ENCODE data around the gene FAM20C. TPM values are rescaled to one million over a fixed set of nuclear protein-coding genes. Genes with fewer than 3 reads are reported as not detected.

The FAM20C gene
- total RNA-seq, 1 experiment from 2014 or later, result 62.6 TPM

GRCh38 chr7:259751-260405 lies 67.5 kb downstream of the FAM20C start:
- H3K4me2 ChIP-seq (ENCODE audit: insufficient read depth, insufficient read length, low read length), result no peak overlapping the region
- H3T11ph ChIP-seq (ENCODE audit: low read length), result no peak overlapping the region
- Mint-ChIP-seq H3K36me3 (ENCODE audit: insufficient read depth in 1 of 3, low read depth in 3 of 3) (peaks cover 70 to 84% (median 81%) of the 10 kb centered on the region in 3 experiments), H3K4me1 (no peaks in the 10 kb centered on the region), H3K9me3 (peaks cover 63 to 85% of the 10 kb centered on the region in 2 experiments), H3K4me3 (no peak overlapping the region), H3K27me3 (ENCODE audit: low read depth) (peaks cover 24% of the 10 kb centered on the region), H3K27ac (no peak overlapping the region)
- H2BK15ac ChIP-seq (ENCODE audit: low read depth, low read length), result no peak overlapping the region
- H3K4me1 ChIP-seq (ENCODE audit: insufficient read depth, low read length), result no peaks in the 10 kb centered on the region
- H3K14ac ChIP-seq (ENCODE audit: insufficient read depth, low read length), result no peak overlapping the region
- H2AFZ ChIP-seq (ENCODE audit: low read length), result no peak overlapping the region
- no peak overlapping the region for H3K18ac ChIP-seq (ENCODE audit: insufficient read length, low read depth, low read length)
- no peak for TF ChIP-seq CTCF (conservative IDR thresholded peaks at IDR 0.05)
- no peaks in the 10 kb centered on the region for H3K79me1 ChIP-seq (ENCODE audit: insufficient read depth, low read depth, low read length, poor library complexity, severe bottlenecking)
- H3K9ac ChIP-seq (ENCODE audit: extremely low read depth, insufficient read length, low read length), result no peak overlapping the region
- H3K23ac ChIP-seq (ENCODE audit: insufficient read length, low read depth, low read length), result no peak overlapping the region
- H2AK5ac ChIP-seq (ENCODE audit: insufficient read length, low read length), result no peak overlapping the region
- WGBS (ENCODE audit: extremely low coverage, insufficient read length, low lambda C conversion rate), result no CpG with 5 or more reads among the region's 44 CpGs
- no peak for DNase-seq
- no peak overlapping the region for H2BK12ac ChIP-seq (ENCODE audit: insufficient read length, low read depth, low read length)
- no peak overlapping the region for H3K4ac ChIP-seq (ENCODE audit: low read depth, low read length)
- no peaks in the 10 kb centered on the region for H3K79me2 ChIP-seq (ENCODE audit: insufficient read depth, low read length)
- H3K9me3 ChIP-seq (ENCODE audit: control insufficient read depth, low read depth, low read length), result peaks cover 44% of the 10 kb centered on the region
- H4K5ac ChIP-seq (ENCODE audit: insufficient read length, low read depth, low read length), result no peak overlapping the region
- no peaks in the 10 kb centered on the region for H3K23me2 ChIP-seq (ENCODE audit: insufficient read length, low read depth, low read length, poor library complexity, severe bottlenecking)
- no peak overlapping the region for H4K8ac ChIP-seq (replicated peaks; ENCODE audit: insufficient read length, low read depth, low read length)
- no peaks in the 10 kb centered on the region for H3K27me3 ChIP-seq (ENCODE audit: insufficient read depth, low read length)
- H4K91ac ChIP-seq (ENCODE audit: insufficient read length, low read depth, low read length), result no peak overlapping the region
- no peak overlapping the region for H3K27ac ChIP-seq (ENCODE audit: insufficient read length, low read depth, low read length)
- H3K56ac ChIP-seq (ENCODE audit: insufficient read length, low read depth, low read length), result no peak overlapping the region
- no peak overlapping the region for H2BK120ac ChIP-seq (ENCODE audit: low read depth, low read length, poor library complexity, severe bottlenecking)
- no peak overlapping the region for H2BK5ac ChIP-seq (ENCODE audit: insufficient read length, low read length)
- no peak overlapping the region for H2BK20ac ChIP-seq (ENCODE audit: low read depth, low read length, poor library complexity, severe bottlenecking)
- H4K20me1 ChIP-seq (ENCODE audit: control insufficient read depth, insufficient read depth, insufficient read length), result no peaks in the 10 kb centered on the region
